HG02642 (cell line): ENCODE measurements around the gene COLQ.
A peak's percentile ranks its signal among the peaks of the same experiment; 100 is the strongest.
"Not testable (repeated sequence)": the region's sequence is repeated elsewhere in the genome, so short reads cannot be mapped to it uniquely, and the experiment has no call there.

Experiments
- ATAC-seq: cut with Tn5 transposase; IDR thresholded peaks from one replicate; pipeline ENCODE4 v1.9.1; 2021; ENCODE audit warnings: mild to moderate bottlenecking; ENCODE audit not compliant: unreplicated experiment, poor library complexity

COLQ gene

GRCh38 chr3:15521573-15521965 is at the start of gene COLQ:
Gene COLQ, minus strand, starts transcription at chr3:15521706. Its CDS starts 81 bp downstream, at chr3:15521625.
- ATAC-seq: no peak

- no peak for ATAC-seq
Measured at GRCh38 chr3:15563190-15563589, 41.7 kb upstream of the COLQ start.

GRCh38 chr3:15562560-15562959 is 41.1 kb upstream of the COLQ start:
- ATAC-seq: no peak

- no peak for ATAC-seq
Measured at GRCh38 chr3:15558581-15558980, 37.1 kb upstream of the COLQ start.

GRCh38 chr3:15557511-15557946 is 36.0 kb upstream of the COLQ start:
- ATAC-seq: peak; percentile 68

GRCh38 chr3:15556512-15556911 is 35.0 kb upstream of the COLQ start:
- ATAC-seq: peak; percentile 75

- no peak for ATAC-seq
Measured at GRCh38 chr3:15553749-15554148, 32.2 kb upstream of the COLQ start.

GRCh38 chr3:15551902-15552301 is 30.4 kb upstream of the COLQ start:
- ATAC-seq: no peak

GRCh38 chr3:15549846-15550245 is 28.3 kb upstream of the COLQ start:
- no peak for ATAC-seq

GRCh38 chr3:15542614-15543013 is 21.1 kb upstream of the COLQ start:
- no peak for ATAC-seq

GRCh38 chr3:15541371-15541770 is 19.9 kb upstream of the COLQ start:
- ATAC-seq: no peak

GRCh38 chr3:15539066-15539465 is 17.6 kb upstream of the COLQ start:
- no peak for ATAC-seq

- no peak for ATAC-seq
Measured at GRCh38 chr3:15538345-15538744, 16.8 kb upstream of the COLQ start.

- no peak for ATAC-seq
Measured at GRCh38 chr3:15536856-15537255, 15.3 kb upstream of the COLQ start.

GRCh38 chr3:15535732-15536131 is 14.2 kb upstream of the COLQ start:
- no peak for ATAC-seq

- not testable (repeated sequence) for ATAC-seq
Measured at GRCh38 chr3:15532614-15533013, 11.1 kb upstream of the COLQ start.

GRCh38 chr3:15531346-15531745 is 9.8 kb upstream of the COLQ start:
- no peak for ATAC-seq

- no peak for ATAC-seq
Measured at GRCh38 chr3:15528854-15529537, 7.5 kb upstream of the COLQ start.

GRCh38 chr3:15527031-15527459 is 5.5 kb upstream of the COLQ start:
- no peak for ATAC-seq

- ATAC-seq: no peak
Measured at GRCh38 chr3:15525790-15526189, 4.3 kb upstream of the COLQ start.

GRCh38 chr3:15523660-15524417 is 2.3 kb upstream of the COLQ start:
- no peak for ATAC-seq

- ATAC-seq: no peak
Measured at GRCh38 chr3:15522016-15522415, 510 bp upstream of the COLQ start.
